Peyer's patch (tissue), 4 donors: Measurements from ENCODE around the gene PPP3CB.

Source experiments
- POLR2A ChIP-seq, 2 donors: fragments of 450-650 bp; IDR thresholded peaks; one replicate each; pipeline ENCODE4 v1.5.1; 2017; ENCODE audit warnings: antibody characterized with exemption in 2 of 2, mild to moderate bottlenecking in 2 of 2, moderate library complexity in 2 of 2
- TF ChIP-seq, protein P1 (sequence below), 6 experiments: fragments of 450-650 bp in 4 of 6; fragments of 200-600 bp in 2 of 6; sonication (generic) in 1 of 6; IDR thresholded peaks; one replicate each; pipeline ENCODE4 v1.5.1; 2017 to 2019; ENCODE audit warnings: antibody characterized with exemption in 6 of 6, mild to moderate bottlenecking in 3 of 6, moderate library complexity in 1 of 6

DNA sequence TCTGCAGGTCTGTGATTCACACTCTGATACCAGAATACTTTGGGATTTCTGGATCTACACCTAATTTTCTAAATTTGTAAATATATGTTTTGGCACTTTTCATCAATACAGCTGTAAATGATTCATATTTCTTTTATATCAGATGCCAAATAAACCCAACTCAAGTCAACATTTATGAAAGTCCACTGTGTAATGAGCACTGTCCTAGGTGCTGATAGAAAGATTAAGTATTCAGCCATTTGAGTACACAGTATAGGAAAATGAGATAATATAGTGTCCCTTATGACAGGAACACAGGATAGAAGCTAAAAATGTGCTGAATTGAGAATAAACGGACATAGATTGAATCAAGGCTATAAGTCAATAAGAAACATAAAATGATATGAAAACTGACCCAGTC is 88.3 kb downstream of the PPP3CB start:
- TF ChIP-seq, protein P1, sequence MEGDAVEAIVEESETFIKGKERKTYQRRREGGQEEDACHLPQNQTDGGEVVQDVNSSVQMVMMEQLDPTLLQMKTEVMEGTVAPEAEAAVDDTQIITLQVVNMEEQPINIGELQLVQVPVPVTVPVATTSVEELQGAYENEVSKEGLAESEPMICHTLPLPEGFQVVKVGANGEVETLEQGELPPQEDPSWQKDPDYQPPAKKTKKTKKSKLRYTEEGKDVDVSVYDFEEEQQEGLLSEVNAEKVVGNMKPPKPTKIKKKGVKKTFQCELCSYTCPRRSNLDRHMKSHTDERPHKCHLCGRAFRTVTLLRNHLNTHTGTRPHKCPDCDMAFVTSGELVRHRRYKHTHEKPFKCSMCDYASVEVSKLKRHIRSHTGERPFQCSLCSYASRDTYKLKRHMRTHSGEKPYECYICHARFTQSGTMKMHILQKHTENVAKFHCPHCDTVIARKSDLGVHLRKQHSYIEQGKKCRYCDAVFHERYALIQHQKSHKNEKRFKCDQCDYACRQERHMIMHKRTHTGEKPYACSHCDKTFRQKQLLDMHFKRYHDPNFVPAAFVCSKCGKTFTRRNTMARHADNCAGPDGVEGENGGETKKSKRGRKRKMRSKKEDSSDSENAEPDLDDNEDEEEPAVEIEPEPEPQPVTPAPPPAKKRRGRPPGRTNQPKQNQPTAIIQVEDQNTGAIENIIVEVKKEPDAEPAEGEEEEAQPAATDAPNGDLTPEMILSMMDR (IDR thresholded peaks at IDR 0.05), result no peak
- no peak for TF ChIP-seq POLR2A (IDR thresholded peaks at IDR 0.05)
